Mucosa of rectum (tissue), 2 donors: ENCODE data around the gene PODXL2.

Experiments used
- H3K27ac ChIP-seq, 2 donors: one replicate each; pipeline ENCODE4 v1.7.0; 2013; ENCODE audit warnings: inconsistent platforms in 2 of 2, low read depth in 2 of 2, low read length in 2 of 2
- H3K27me3 ChIP-seq, 2 donors: one replicate each; pipeline ENCODE4 v1.7.0; 2013; ENCODE audit warnings: low read length in 2 of 2; ENCODE audit not compliant: control insufficient read depth in 2 of 2, insufficient read depth in 2 of 2
- H3K36me3 ChIP-seq, 2 donors: one replicate each; pipeline ENCODE4 v1.7.0; 2013; ENCODE audit warnings: low read length in 2 of 2; ENCODE audit not compliant: control insufficient read depth in 2 of 2, insufficient read depth in 2 of 2
- H3K4me1 ChIP-seq, 2 donors: one replicate each; pipeline ENCODE4 v1.7.0; 2013; ENCODE audit warnings: low read length in 2 of 2, mild to moderate bottlenecking in 1 of 2; ENCODE audit not compliant: control insufficient read depth in 2 of 2, insufficient read depth in 2 of 2
- H3K4me3 ChIP-seq, 2 donors: one replicate each; pipeline ENCODE4 v1.7.0; 2013; ENCODE audit warnings: low read length in 2 of 2
- H3K9ac ChIP-seq, 2 donors: one replicate each; pipeline ENCODE4 v1.7.0; 2013; ENCODE audit warnings: low read length in 2 of 2, low read depth in 1 of 2, mild to moderate bottlenecking in 1 of 2
- H3K9me3 ChIP-seq, 2 donors: one replicate each; pipeline ENCODE4 v1.7.0; 2013; ENCODE audit warnings: low read length in 2 of 2; ENCODE audit not compliant: control insufficient read depth in 2 of 2
- donor health status: healthy.
- donor health status: Normal muscosa, but diverticular disease.

Gene PODXL2

GRCh38 chr3:127615631-127616305 lies 13.2 kb upstream of the PODXL2 start:
- Histone ChIP-seq H3K27me3 (no peaks in the 10 kb centered on the region), H3K9me3 (no peaks in the 10 kb centered on the region), H3K27ac (no peak overlapping the region), H3K9ac (no peak overlapping the region), H3K36me3 (peaks cover 7 to 24% of the 10 kb centered on the region in 2 donors), H3K4me3 (no peak overlapping the region), H3K4me1 (no peaks in the 10 kb centered on the region)

GRCh38 chr3:127616836-127617605 lies 12.0 kb upstream of the PODXL2 start:
- H3K36me3 ChIP-seq = peaks cover 9 to 29% of the 10 kb centered on the region in 2 donors

GRCh38 chr3:127618891-127619290 lies 10.1 kb upstream of the PODXL2 start:
- H3K9ac ChIP-seq = no peak overlapping the region
- peaks cover 9 to 29% of the 10 kb centered on the region in 2 donors for H3K36me3 ChIP-seq
- no peaks in the 10 kb centered on the region for H3K9me3 ChIP-seq
- H3K4me3 ChIP-seq = no peak overlapping the region
- H3K27ac ChIP-seq = no peak overlapping the region
- no peaks in the 10 kb centered on the region for H3K27me3 ChIP-seq
- no peaks in the 10 kb centered on the region for H3K4me1 ChIP-seq

More at GRCh38 chr3:127616836-127617605, 12.0 kb upstream of the PODXL2 start:
- Histone ChIP-seq H3K4me3 (no peak overlapping the region), H3K4me1 (no peaks in the 10 kb centered on the region), H3K9ac (no peak overlapping the region), H3K27ac (no peak overlapping the region), H3K27me3 (no peaks in the 10 kb centered on the region), H3K9me3 (no peaks in the 10 kb centered on the region)

GRCh38 chr3:127620637-127621375 lies 8.2 kb upstream of the PODXL2 start:
- Histone ChIP-seq H3K4me3 (no peak overlapping the region), H3K36me3 (peaks cover 9 to 29% of the 10 kb centered on the region in 2 donors), H3K4me1 (no peaks in the 10 kb centered on the region)

GRCh38 chr3:127622031-127622430 lies 7.0 kb upstream of the PODXL2 start:
- H3K9me3 ChIP-seq = no peaks in the 10 kb centered on the region
- no peak overlapping the region for H3K9ac ChIP-seq
- no peak overlapping the region for H3K4me3 ChIP-seq
- no peaks in the 10 kb centered on the region for H3K4me1 ChIP-seq
- peaks cover 0 to 2% of the 10 kb centered on the region in 2 donors for H3K27me3 ChIP-seq
- peaks cover 9 to 26% of the 10 kb centered on the region in 2 donors for H3K36me3 ChIP-seq
- no peak overlapping the region for H3K27ac ChIP-seq

More at GRCh38 chr3:127620637-127621375, 8.2 kb upstream of the PODXL2 start:
- H3K9ac ChIP-seq = no peak overlapping the region
- no peaks in the 10 kb centered on the region for H3K9me3 ChIP-seq
- H3K27me3 ChIP-seq = peaks cover 0 to 2% of the 10 kb centered on the region in 2 donors
- no peak overlapping the region for H3K27ac ChIP-seq

- H3K36me3 ChIP-seq = peaks cover 5 to 18% of the 10 kb centered on the region in 2 donors
- no peak overlapping the region for H3K9ac ChIP-seq
- no peaks in the 10 kb centered on the region for H3K9me3 ChIP-seq
- H3K27ac ChIP-seq = no peak overlapping the region
- H3K4me3 ChIP-seq = no peak overlapping the region
- H3K4me1 ChIP-seq = no peaks in the 10 kb centered on the region
- peaks cover 0 to 2% of the 10 kb centered on the region in 2 donors for H3K27me3 ChIP-seq
These were observed 6.0 kb upstream of the PODXL2 start for GRCh38 chr3:127622772-127623576.

GRCh38 chr3:127624063-127624462 lies 4.9 kb upstream of the PODXL2 start:
- H3K9ac ChIP-seq = no peak overlapping the region
- H3K4me3 ChIP-seq = no peak overlapping the region
- peaks cover 5 to 15% of the 10 kb centered on the region in 2 donors for H3K36me3 ChIP-seq
- H3K9me3 ChIP-seq = no peaks in the 10 kb centered on the region
- H3K27ac ChIP-seq = no peak overlapping the region
- peaks cover 0 to 2% of the 10 kb centered on the region in 2 donors for H3K27me3 ChIP-seq
- no peaks in the 10 kb centered on the region for H3K4me1 ChIP-seq

GRCh38 chr3:127625821-127626220 lies 3.2 kb upstream of the PODXL2 start:
- H3K36me3 ChIP-seq = peaks cover 1 to 6% of the 10 kb centered on the region in 2 donors
- H3K9ac ChIP-seq = no peak overlapping the region
- H3K4me3 ChIP-seq = no peak overlapping the region
- no peak overlapping the region for H3K27ac ChIP-seq
- H3K9me3 ChIP-seq = no peaks in the 10 kb centered on the region
- H3K27me3 ChIP-seq = peaks cover 0 to 8% of the 10 kb centered on the region in 2 donors
- H3K4me1 ChIP-seq = peaks cover 13% of the 10 kb centered on the region in 2 donors

- Histone ChIP-seq H3K4me3 (no peak overlapping the region), H3K27me3 (peaks cover 0 to 8% of the 10 kb centered on the region in 2 donors), H3K4me1 (peaks cover 13 to 15% of the 10 kb centered on the region in 2 donors), H3K9me3 (no peaks in the 10 kb centered on the region), H3K9ac (no peak overlapping the region), H3K27ac (no peak overlapping the region), H3K36me3 (no peaks in the 10 kb centered on the region)
These were observed 578 bp upstream of the PODXL2 start for GRCh38 chr3:127628426-127628787.
